ES-I3 (cell line): ENCODE results near the gene PHKG1.
"Not testable (repeated sequence)": the region's sequence is repeated elsewhere in the genome, so short reads cannot be mapped to it uniquely, and the experiment has no call there.

Experiments used
- H3K36me3 ChIP-seq: 2 replicates; pipeline ENCODE4 v1.6.1; 2013; ENCODE audit warnings: mild to moderate bottlenecking, low read length, control low read depth, moderate library complexity; ENCODE audit not compliant: insufficient read depth
- H3K4me1 ChIP-seq: 2 replicates; pipeline ENCODE4 v1.6.1; 2013; ENCODE audit warnings: mild to moderate bottlenecking, control low read depth, low read length; ENCODE audit not compliant: insufficient read depth
- H3K9ac ChIP-seq: 2 replicates; pipeline ENCODE4 v1.6.1; 2013; ENCODE audit warnings: low read depth, mild to moderate bottlenecking, low read length, moderate library complexity
- H3K9me3 ChIP-seq: 2 replicates; pipeline ENCODE4 v1.6.1; 2013; ENCODE audit warnings: mild to moderate bottlenecking, low read length, moderate library complexity; ENCODE audit not compliant: control insufficient read depth, insufficient read depth

PHKG1 gene

GRCh38 chr7:56063882-56064625 lies 28.7 kb downstream of the PHKG1 start, which contains the start of gene SUMF2:
Gene SUMF2 (plus strand): TSS chr7:56064286. CDS start chr7:56064312, 26 bp downstream.
- H3K9ac ChIP-seq: peak within 1 kb of the TSS; percentile 98
- peaks cover 24% of the 10 kb centered on the region for H3K36me3 ChIP-seq
- H3K9me3 ChIP-seq: no peaks in the 10 kb centered on the region
- H3K4me1 ChIP-seq: no peaks in the 10 kb centered on the region

DNA sequence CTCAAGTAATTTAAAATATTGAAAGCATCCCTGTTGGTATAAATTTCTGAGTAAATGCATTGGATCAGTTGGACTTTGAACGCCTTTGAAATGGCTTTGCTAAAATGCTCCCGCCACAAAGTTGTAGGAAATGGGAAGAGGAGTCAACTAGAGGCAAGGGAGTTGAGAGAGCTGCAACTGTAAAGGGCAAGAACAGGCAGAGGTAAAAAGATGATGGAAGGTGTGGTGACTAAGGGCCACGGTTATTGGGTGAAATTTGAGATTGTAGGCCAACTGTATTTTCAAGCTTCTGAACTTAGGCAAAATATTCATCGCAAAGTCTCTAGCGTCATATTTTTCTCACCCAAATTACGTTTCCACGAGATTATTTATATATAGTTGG lies 29.3 kb downstream of the PHKG1 start:
- no peak overlapping the region for H3K9ac ChIP-seq
- peaks cover 27% of the 10 kb centered on the region for H3K36me3 ChIP-seq
- H3K9me3 ChIP-seq: no peaks in the 10 kb centered on the region
- H3K4me1 ChIP-seq: no peaks in the 10 kb centered on the region

DNA sequence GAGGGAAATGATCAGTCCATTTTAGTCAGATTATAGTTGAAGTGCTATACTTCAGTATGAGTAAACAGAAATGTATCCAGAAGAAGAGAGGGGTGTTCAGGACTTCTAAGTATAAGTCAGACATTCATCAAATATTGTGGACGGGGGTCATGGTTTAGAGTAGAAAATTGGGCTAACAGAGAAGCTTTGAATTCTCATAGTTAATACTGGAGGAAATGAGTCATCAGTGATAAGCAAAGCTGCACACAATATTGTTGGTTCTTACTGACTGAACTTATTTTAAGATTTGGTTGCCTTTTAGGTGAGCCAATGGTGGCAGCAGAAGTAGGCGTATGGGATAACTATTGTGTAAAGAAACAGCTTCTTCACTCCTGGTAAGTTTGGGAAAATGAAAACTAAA lies 30.4 kb downstream of the PHKG1 start:
- Histone ChIP-seq H3K4me1 (no peaks in the 10 kb centered on the region), H3K9ac (no peak overlapping the region), H3K9me3 (no peaks in the 10 kb centered on the region), H3K36me3 (peaks cover 37% of the 10 kb centered on the region)

DNA sequence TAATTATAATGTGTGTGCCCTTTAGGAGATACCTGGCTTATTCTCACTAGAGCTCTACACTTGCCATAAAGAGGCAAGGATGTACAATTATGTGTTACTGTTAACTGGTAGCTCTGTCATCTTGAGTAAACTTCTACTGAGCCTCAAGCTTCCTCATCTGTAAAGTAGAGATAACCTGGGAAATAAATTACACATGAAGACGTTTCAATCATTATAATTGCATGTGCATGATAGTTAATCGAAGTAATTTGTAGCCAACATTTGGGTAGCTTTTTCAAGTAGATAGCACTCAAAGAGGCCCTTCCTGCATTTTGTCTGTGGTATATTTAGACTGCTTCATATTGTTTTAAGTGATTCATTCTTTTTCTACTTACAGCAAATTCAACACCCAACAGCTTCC lies 38.8 kb downstream of the PHKG1 start:
- Histone ChIP-seq H3K4me1 (no peaks in the 10 kb centered on the region; the same call in 1 of the 2 replicates), H3K36me3 (peaks cover 45% of the 10 kb centered on the region), H3K9me3 (no peaks in the 10 kb centered on the region), H3K9ac (no peak overlapping the region)

GRCh38 chr7:56053379-56053778 lies 39.4 kb downstream of the PHKG1 start:
- H3K9me3 ChIP-seq: no peaks in the 10 kb centered on the region
- no peaks in the 10 kb centered on the region; the same call in 1 of the 2 replicates for H3K4me1 ChIP-seq
- H3K36me3 ChIP-seq: peaks cover 41% of the 10 kb centered on the region
- H3K9ac ChIP-seq: no peak overlapping the region

DNA sequence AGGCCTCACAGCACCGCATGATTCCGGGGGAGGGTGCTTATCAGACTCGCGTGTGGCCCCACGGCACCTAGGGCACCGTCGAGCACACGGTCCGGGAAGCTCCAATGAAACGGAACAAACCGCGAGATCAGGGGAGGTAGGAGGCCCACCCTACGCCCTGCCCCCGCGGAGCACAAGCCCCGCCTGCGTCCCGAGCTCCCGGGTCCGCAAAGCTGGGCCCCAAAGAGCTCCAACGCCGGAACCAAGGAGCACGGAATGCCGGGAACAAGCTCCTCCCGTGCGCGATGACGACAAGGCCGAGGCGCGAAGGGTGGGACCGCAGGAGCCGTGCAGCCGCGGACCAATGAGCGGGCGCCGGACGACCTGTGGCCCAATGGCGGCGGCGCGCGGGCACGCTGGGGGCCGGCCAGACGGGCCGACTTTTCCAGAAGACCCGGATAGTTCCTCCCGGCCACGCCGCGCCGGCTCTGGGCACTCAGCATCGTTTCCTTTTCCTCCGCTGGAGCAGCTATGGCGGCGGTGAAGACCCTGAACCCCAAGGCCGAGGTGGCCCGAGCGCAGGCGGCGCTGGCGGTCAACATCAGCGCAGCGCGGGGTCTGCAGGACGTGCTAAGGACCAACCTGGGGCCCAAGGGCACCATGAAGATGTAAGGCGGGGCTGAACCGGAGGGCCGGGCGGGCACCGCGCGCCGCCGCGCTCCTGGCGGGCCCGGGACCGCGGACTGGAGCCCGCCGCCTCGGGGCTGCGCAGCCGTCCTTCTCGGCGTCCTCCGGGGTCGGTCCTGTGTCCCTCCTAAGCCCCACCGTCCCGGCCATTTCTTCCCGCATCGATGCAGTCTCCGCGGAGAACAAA lies 41.2 kb downstream of the PHKG1 start, which contains the start of the genes CCT6A and PSPH:
Gene CCT6A (plus strand): TSS at position 427 of the 853 bp plus-strand sequence. CDS start 84 bp downstream, at position 511.
Gene PSPH (minus strand): TSS at position 106 of the 853 bp plus-strand sequence. CDS start 30,232 bp downstream, outside the sequence.
- H3K36me3 ChIP-seq: peaks cover 27% of the 10 kb centered on the region
- H3K9me3 ChIP-seq: no peaks in the 10 kb centered on the region
- no peaks in the 10 kb centered on the region; the same call in 1 of the 2 replicates for H3K4me1 ChIP-seq
- peak within 1 kb of the TSS; percentile 98 for H3K9ac ChIP-seq

GRCh38 chr7:56051053-56051338 lies 41.8 kb downstream of the PHKG1 start:
- H3K36me3 ChIP-seq: peaks cover 23% of the 10 kb centered on the region
- H3K9ac ChIP-seq: peak overlapping the region; percentile 98
- H3K9me3 ChIP-seq: no peaks in the 10 kb centered on the region
- H3K4me1 ChIP-seq: no peaks in the 10 kb centered on the region; the same call in 1 of the 2 replicates

DNA sequence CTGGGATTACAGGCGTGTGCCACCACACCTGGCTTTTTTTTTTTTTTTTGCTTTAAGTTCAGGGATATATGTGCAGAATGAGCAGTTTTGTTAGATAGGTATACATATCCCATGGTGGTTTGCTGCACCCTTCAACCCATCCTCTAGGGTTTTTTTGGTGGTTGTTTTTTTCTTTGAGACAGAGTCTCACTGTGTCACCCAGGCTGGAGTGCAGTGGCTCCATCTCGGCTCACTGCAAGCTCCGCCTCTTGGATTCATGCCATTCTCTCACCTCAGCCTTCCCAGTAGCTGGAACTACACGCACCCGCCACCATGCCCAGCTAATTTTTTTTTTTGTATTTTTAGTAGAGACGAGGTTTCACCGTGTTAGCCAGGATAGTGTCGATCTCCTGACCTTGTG lies 44.0 kb downstream of the PHKG1 start:
- H3K9ac ChIP-seq, H3K9me3 ChIP-seq, H3K4me1 ChIP-seq, H3K36me3 ChIP-seq: not testable (repeated sequence)

- peaks cover 4% of the 10 kb centered on the region for H3K36me3 ChIP-seq
- no peaks in the 10 kb centered on the region; the same call in 1 of the 2 replicates for H3K4me1 ChIP-seq
- no peaks in the 10 kb centered on the region for H3K9me3 ChIP-seq
- no peak overlapping the region for H3K9ac ChIP-seq
These were observed 44.5 kb downstream of the PHKG1 start for GRCh38 chr7:56048245-56048644.

DNA sequence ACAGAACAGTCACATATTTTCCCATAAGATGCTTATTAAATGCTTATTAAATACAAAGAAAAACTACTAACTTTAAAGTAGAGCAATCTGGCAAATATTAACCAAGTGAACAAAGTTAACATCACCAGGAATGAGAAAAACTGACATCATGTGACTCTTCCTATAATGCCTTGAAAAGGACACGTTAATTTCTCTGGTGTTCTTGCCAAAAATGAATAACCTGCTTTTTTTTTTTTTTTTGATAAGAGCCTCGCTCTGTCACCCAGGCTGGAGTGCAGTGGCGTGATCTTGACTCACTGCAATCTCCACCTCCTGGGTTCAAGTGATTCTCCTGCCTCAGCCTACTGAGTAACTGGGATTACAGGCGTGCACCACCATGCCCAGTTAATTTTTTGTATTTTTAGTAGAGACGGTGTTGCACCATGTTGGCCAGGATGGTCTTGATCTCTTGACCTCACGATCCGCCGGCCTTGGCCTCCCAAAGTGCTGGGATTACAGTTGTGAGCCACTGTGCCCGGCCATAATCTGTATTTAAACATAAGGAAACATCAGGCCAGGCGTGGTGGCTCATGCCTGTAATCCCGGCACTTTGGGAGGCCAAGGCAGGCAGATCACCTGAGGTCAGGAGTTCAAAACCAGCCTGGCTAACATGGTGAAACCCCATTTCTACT lies 45.2 kb downstream of the PHKG1 start:
- H3K9ac ChIP-seq, H3K36me3 ChIP-seq, H3K9me3 ChIP-seq, H3K4me1 ChIP-seq: not testable (repeated sequence)

GRCh38 chr7:56046721-56047445 lies 45.9 kb downstream of the PHKG1 start:
- no peaks in the 10 kb centered on the region for H3K9me3 ChIP-seq
- no peaks in the 10 kb centered on the region; the same call in 1 of the 2 replicates for H3K4me1 ChIP-seq
- no peaks in the 10 kb centered on the region; the same call in 1 of the 2 replicates for H3K36me3 ChIP-seq
- no peak overlapping the region for H3K9ac ChIP-seq

DNA sequence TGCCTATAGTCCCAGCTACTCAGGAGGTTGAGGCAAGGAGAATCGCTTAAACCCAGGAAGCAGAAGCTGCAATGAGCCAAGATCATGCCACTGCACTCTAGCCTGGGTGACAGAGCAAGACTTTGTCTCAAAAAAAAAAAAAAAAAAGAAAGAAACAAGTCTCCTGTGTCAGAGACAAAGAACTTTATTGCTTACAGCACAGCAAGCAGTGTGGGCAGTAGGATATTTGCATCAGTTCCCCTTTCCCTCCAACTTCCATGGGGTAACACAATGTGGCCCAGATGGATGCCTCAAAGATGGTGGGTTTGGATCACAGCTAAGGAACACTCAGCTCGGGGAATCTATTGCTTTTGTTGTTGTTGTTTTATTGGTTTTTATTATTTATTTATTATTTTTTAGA lies 47.0 kb downstream of the PHKG1 start:
- not testable (repeated sequence) for H3K9ac ChIP-seq, H3K36me3 ChIP-seq, H3K4me1 ChIP-seq, H3K9me3 ChIP-seq

DNA sequence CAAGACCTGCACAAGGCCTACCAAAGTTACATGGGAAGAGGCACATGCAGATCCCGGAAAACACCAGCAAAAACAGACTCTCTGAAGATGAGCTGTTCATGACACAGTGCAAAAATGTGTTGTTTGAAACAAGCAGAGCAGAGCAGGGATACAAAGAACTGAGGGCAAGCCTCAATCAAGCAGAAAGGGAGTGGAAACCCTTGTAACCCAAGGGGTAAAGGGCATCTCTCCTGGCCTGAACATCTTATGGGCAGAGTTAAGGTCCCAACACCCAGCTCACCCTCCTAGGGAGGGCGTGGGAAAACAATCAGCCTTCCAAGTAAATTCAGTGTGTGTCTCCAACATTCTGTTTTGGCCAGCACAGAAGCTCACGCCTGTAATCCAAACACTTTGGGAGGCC lies 52.0 kb downstream of the PHKG1 start:
- Histone ChIP-seq H3K4me1 (no peaks in the 10 kb centered on the region), H3K36me3 (no peaks in the 10 kb centered on the region), H3K9ac (no peak overlapping the region), H3K9me3 (no peaks in the 10 kb centered on the region)
